ENCODE measurements around the gene ABI3BP.

Gene ABI3BP

GRCh38 chr3:100717637-100718487 lies 275.4 kb downstream of the ABI3BP start:
- H3K36me3 Mint-ChIP-seq (ENCODE audit: insufficient read depth): peaks cover 86% of the 10 kb centered on the region
- no peaks in the 10 kb centered on the region for H3K9me3 Mint-ChIP-seq
- peaks cover 32 to 57% of the 10 kb centered on the region in 2 donors for H3K4me1 Mint-ChIP-seq (ENCODE audit: low read depth in 2 of 2)
- peak overlapping the region; percentile 63 to 69 for H3K27ac Mint-ChIP-seq
- DNase-seq: no peak
- no peak for ATAC-seq (replicated peaks)
- H3K27me3 Mint-ChIP-seq: no peaks in the 10 kb centered on the region
- no peak overlapping the region for H3K4me3 Mint-ChIP-seq

GRCh38 chr3:100717063-100717462 lies 276.2 kb downstream of the ABI3BP start:
- peaks cover 35 to 63% of the 10 kb centered on the region in 2 donors for H3K4me1 Mint-ChIP-seq (ENCODE audit: low read depth in 2 of 2)
- H3K27me3 Mint-ChIP-seq: no peaks in the 10 kb centered on the region
- H3K4me3 Mint-ChIP-seq: peak overlapping the region; percentile 0 to 1
- H3K9me3 Mint-ChIP-seq: no peaks in the 10 kb centered on the region
- peaks cover 80% of the 10 kb centered on the region for H3K36me3 Mint-ChIP-seq (ENCODE audit: insufficient read depth)
- peak overlapping the region in 1 of 2 donors; percentile 18 for H3K27ac Mint-ChIP-seq
- DNase-seq (no peak), ATAC-seq (replicated peaks) (no peak)

- DNase-seq (no peak), ATAC-seq (replicated peaks) (no peak)
- Mint-ChIP-seq H3K27me3 (no peaks in the 10 kb centered on the region), H3K9me3 (peaks cover 0 to 2% of the 10 kb centered on the region in 2 donors), H3K4me3 (no peak overlapping the region), H3K27ac (peak overlapping the region in 1 of 2 donors; percentile 8), H3K36me3 (ENCODE audit: insufficient read depth) (peaks cover 71% of the 10 kb centered on the region), H3K4me1 (ENCODE audit: low read depth in 2 of 2) (peaks cover 43 to 81% of the 10 kb centered on the region in 2 donors)
These were observed 278.0 kb downstream of the ABI3BP start for GRCh38 chr3:100715176-100715575.

GRCh38 chr3:100710261-100710968 lies 282.8 kb downstream of the ABI3BP start:
- H3K36me3 Mint-ChIP-seq (ENCODE audit: insufficient read depth): peaks cover 42% of the 10 kb centered on the region
- H3K27me3 Mint-ChIP-seq: peaks cover 12 to 17% of the 10 kb centered on the region in 2 donors
- H3K4me3 Mint-ChIP-seq: peak overlapping the region; percentile 88 to 89
- peaks cover 30 to 61% of the 10 kb centered on the region in 2 donors for H3K4me1 Mint-ChIP-seq (ENCODE audit: low read depth in 2 of 2)
- peak; percentile 23 to 35 (median 35) for DNase-seq
- peak; percentile 26 for ATAC-seq (replicated peaks)
- H3K27ac Mint-ChIP-seq: peak overlapping the region; percentile 98 to 99
- H3K9me3 Mint-ChIP-seq: peaks cover 5 to 8% of the 10 kb centered on the region in 2 donors

- H3K27ac Mint-ChIP-seq: peak overlapping the region; percentile 98 to 99
- DNase-seq: peak in 2 of 3 experiments; percentile 8 to 21
- peak overlapping the region; percentile 88 to 89 for H3K4me3 Mint-ChIP-seq
- H3K9me3 Mint-ChIP-seq: peaks cover 5 to 8% of the 10 kb centered on the region in 2 donors
- H3K36me3 Mint-ChIP-seq (ENCODE audit: insufficient read depth): peaks cover 37% of the 10 kb centered on the region
- ATAC-seq (replicated peaks): no peak
- H3K4me1 Mint-ChIP-seq (ENCODE audit: low read depth in 2 of 2): peaks cover 25 to 55% of the 10 kb centered on the region in 2 donors
- H3K27me3 Mint-ChIP-seq: peaks cover 17 to 22% of the 10 kb centered on the region in 2 donors
These were observed 283.4 kb downstream of the ABI3BP start for GRCh38 chr3:100709842-100710260.

GRCh38 chr3:100708989-100709841 lies 284.0 kb downstream of the ABI3BP start, which contains the start of gene TFG:
TFG (plus strand) TSS chr3:100709494; CDS start chr3:100713686, 4,192 bp downstream.
- ATAC-seq (replicated peaks): peak; percentile 91
- H3K4me1 Mint-ChIP-seq (ENCODE audit: low read depth in 2 of 2): peaks cover 24 to 53% of the 10 kb centered on the region in 2 donors
- H3K27me3 Mint-ChIP-seq: peaks cover 17 to 22% of the 10 kb centered on the region in 2 donors
- DNase-seq: peak; percentile 96 to 97 (median 97)
- peak within 1 kb of the TSS; percentile 88 to 89 for H3K4me3 Mint-ChIP-seq
- peaks cover 5 to 8% of the 10 kb centered on the region in 2 donors for H3K9me3 Mint-ChIP-seq
- H3K27ac Mint-ChIP-seq: peak within 1 kb of the TSS; percentile 98 to 99
- peaks cover 30% of the 10 kb centered on the region for H3K36me3 Mint-ChIP-seq (ENCODE audit: insufficient read depth)

- DNase-seq (no peak), ATAC-seq (replicated peaks) (no peak)
- Mint-ChIP-seq H3K4me1 (ENCODE audit: low read depth in 2 of 2) (peaks cover 24 to 47% of the 10 kb centered on the region in 2 donors), H3K4me3 (peak overlapping the region; percentile 88 to 89), H3K36me3 (ENCODE audit: insufficient read depth) (peaks cover 24% of the 10 kb centered on the region), H3K27me3 (peaks cover 19 to 26% of the 10 kb centered on the region in 2 donors), H3K9me3 (peaks cover 5 to 8% of the 10 kb centered on the region in 2 donors), H3K27ac (peak overlapping the region; percentile 98 to 99)
These were observed 284.6 kb downstream of the ABI3BP start for GRCh38 chr3:100708644-100708988.

- Mint-ChIP-seq H3K4me1 (ENCODE audit: low read depth in 2 of 2) (peaks cover 14 to 27% of the 10 kb centered on the region in 2 donors), H3K4me3 (no peak overlapping the region), H3K27ac (peak overlapping the region in 1 of 2 donors; percentile 10), H3K9me3 (peaks cover 5 to 8% of the 10 kb centered on the region in 2 donors), H3K27me3 (peaks cover 29 to 37% of the 10 kb centered on the region in 2 donors), H3K36me3 (ENCODE audit: insufficient read depth) (peaks cover 21% of the 10 kb centered on the region)
- ATAC-seq (replicated peaks) (no peak), DNase-seq (no peak)
These were observed 286.9 kb downstream of the ABI3BP start for GRCh38 chr3:100706365-100706764.

GRCh38 chr3:100703865-100704264 lies 289.4 kb downstream of the ABI3BP start:
- Mint-ChIP-seq H3K4me3 (no peak overlapping the region), H3K27ac (no peak overlapping the region), H3K4me1 (ENCODE audit: low read depth in 2 of 2) (peaks cover 3 to 9% of the 10 kb centered on the region in 2 donors), H3K9me3 (peaks cover 3 to 6% of the 10 kb centered on the region in 2 donors), H3K27me3 (peaks cover 41 to 53% of the 10 kb centered on the region in 2 donors), H3K36me3 (ENCODE audit: insufficient read depth) (peaks cover 2% of the 10 kb centered on the region)
- DNase-seq (no peak), ATAC-seq (replicated peaks) (no peak)

- ATAC-seq (replicated peaks) (no peak), DNase-seq (no peak)
- no peaks in the 10 kb centered on the region for H3K9me3 Mint-ChIP-seq
- H3K27me3 Mint-ChIP-seq: peaks cover 50 to 62% of the 10 kb centered on the region in 2 donors
- no peak overlapping the region for H3K27ac Mint-ChIP-seq
- H3K36me3 Mint-ChIP-seq (ENCODE audit: insufficient read depth): peaks cover 2% of the 10 kb centered on the region
- no peaks in the 10 kb centered on the region for H3K4me1 Mint-ChIP-seq (ENCODE audit: low read depth in 2 of 2)
- H3K4me3 Mint-ChIP-seq: no peak overlapping the region
These were observed 290.3 kb downstream of the ABI3BP start for GRCh38 chr3:100702980-100703345.

- Mint-ChIP-seq H3K4me3 (no peak overlapping the region), H3K27me3 (peaks cover 56 to 68% of the 10 kb centered on the region in 2 donors), H3K27ac (no peak overlapping the region), H3K4me1 (ENCODE audit: low read depth in 2 of 2) (no peaks in the 10 kb centered on the region), H3K9me3 (no peaks in the 10 kb centered on the region), H3K36me3 (ENCODE audit: insufficient read depth) (peaks cover 2% of the 10 kb centered on the region)
- ATAC-seq (replicated peaks): no peak
- no peak for DNase-seq
These were observed 290.9 kb downstream of the ABI3BP start for GRCh38 chr3:100702082-100702979.

- H3K27ac Mint-ChIP-seq: no peak overlapping the region
- DNase-seq: no peak
- no peak for ATAC-seq (replicated peaks)
- H3K4me3 Mint-ChIP-seq: no peak overlapping the region
- no peaks in the 10 kb centered on the region for H3K4me1 Mint-ChIP-seq (ENCODE audit: low read depth in 2 of 2)
- H3K9me3 Mint-ChIP-seq: no peaks in the 10 kb centered on the region
- H3K27me3 Mint-ChIP-seq: peaks cover 63 to 70% of the 10 kb centered on the region in 2 donors
- H3K36me3 Mint-ChIP-seq (ENCODE audit: insufficient read depth): no peaks in the 10 kb centered on the region
These were observed 292.5 kb downstream of the ABI3BP start for GRCh38 chr3:100700708-100701107.

Data from effector memory CD8-positive, alpha-beta T cell (primary cell).